Cardiac fibroblast (primary cell): ENCODE measurements around the gene STK24.

ENCODE experiments used
- DNase-seq, 2 donors: peaks; one replicate each; pipeline versions ENCODE4 v3.0.0 to v3.0.0-alpha.2; 2010; ENCODE audit warnings: low read depth in 2 of 2
- H3K4me3 ChIP-seq, 2 donors: replicated peaks in 1 of 2; 1 replicate in 1 of 2; 2 replicates in 1 of 2; pipeline ENCODE4 v1.5.1; 2011; ENCODE audit warnings: low read depth in 2 of 2, low read length in 2 of 2, mild to moderate bottlenecking in 2 of 2, moderate library complexity in 1 of 2
- CTCF ChIP-seq: IDR thresholded peaks from one replicate; pipeline ENCODE4 v1.5.1; 2011; ENCODE audit warnings: low read depth, mild to moderate bottlenecking, low read length, inconsistent platforms

Gene STK24

GRCh38 chr13:98428256-98428966 lies 148.5 kb downstream of the STK24 start:
- no peak overlapping the region for H3K4me3 ChIP-seq
- no peak for DNase-seq
- no peak for TF ChIP-seq CTCF

- no peak for TF ChIP-seq CTCF
- DNase-seq: no peak
These were observed 149.4 kb downstream of the STK24 start for GRCh38 chr13:98427331-98427995.

GRCh38 chr13:98423417-98423816 lies 153.5 kb downstream of the STK24 start:
- H3K4me3 ChIP-seq: no peak overlapping the region
- TF ChIP-seq CTCF: no peak
- no peak for DNase-seq

More at GRCh38 chr13:98427331-98427995, 149.4 kb downstream of the STK24 start:
- no peak overlapping the region for H3K4me3 ChIP-seq

- TF ChIP-seq CTCF: no peak
- H3K4me3 ChIP-seq: no peak overlapping the region
- no peak for DNase-seq
These were observed 154.9 kb downstream of the STK24 start for GRCh38 chr13:98422046-98422445.

GRCh38 chr13:98420554-98421175 lies 156.2 kb downstream of the STK24 start:
- TF ChIP-seq CTCF: no peak
- DNase-seq: no peak

GRCh38 chr13:98419786-98420553 lies 156.9 kb downstream of the STK24 start:
- no peak for DNase-seq
- no peak for TF ChIP-seq CTCF
- no peak overlapping the region for H3K4me3 ChIP-seq

More at GRCh38 chr13:98420554-98421175, 156.2 kb downstream of the STK24 start:
- H3K4me3 ChIP-seq: no peak overlapping the region
